GM23338 (cell line): ENCODE results near the gene ZCCHC9. TPM values are rescaled to one million over a fixed set of nuclear protein-coding genes. Genes with fewer than 3 reads are reported as not detected.
"Not testable (repeated sequence)": the region's sequence is repeated elsewhere in the genome, so short reads cannot be mapped to it uniquely, and the experiment has no call there.

ENCODE experiments used
- ATAC-seq: fragments of 200-7000 bp; cut with Tn5 transposase; 3 replicates; pipeline ENCODE4 v1.9.1; 2020
- DNase-seq: peaks from one replicate; pipeline ENCODE4 v3.0.0-alpha.2; 2015; ENCODE audit warnings: low spot score
- H2AFZ ChIP-seq: fragments of 200-600 bp; sonication (generic); 2 replicates; pipeline ENCODE4 v1.8.0; 2016; ENCODE audit warnings: antibody characterized with exemption, mild to moderate bottlenecking, moderate library complexity
- H3F3A ChIP-seq: fragments of 200-600 bp; sonication (generic); replicated peaks from 2 replicates; pipeline ENCODE4 v1.8.0; 2017; ENCODE audit warnings: antibody characterized with exemption, mixed run types, low read depth
- H3K27ac ChIP-seq: fragments of 200-600 bp; sonication (generic); 2 replicates; pipeline ENCODE4 v1.6.1; 2016; ENCODE audit warnings: low read depth
- H3K27me3 ChIP-seq: fragments of 200-600 bp; sonication (generic); 2 replicates; pipeline ENCODE4 v1.8.0; 2016; ENCODE audit warnings: mild to moderate bottlenecking, mixed run types, moderate library complexity; ENCODE audit not compliant: insufficient read depth
- H3K36me3 ChIP-seq: fragments of 200-600 bp; sonication (generic); 2 replicates; pipeline ENCODE4 v1.8.0; 2016; ENCODE audit warnings: mild to moderate bottlenecking; ENCODE audit not compliant: insufficient read depth
- H3K4me1 ChIP-seq: fragments of 200-600 bp; sonication (generic); 2 replicates; pipeline ENCODE4 v1.8.0; 2016; ENCODE audit warnings: mild to moderate bottlenecking, moderate library complexity; ENCODE audit not compliant: insufficient read depth
- H3K4me2 ChIP-seq: fragments of 200-600 bp; sonication (generic); 2 replicates; pipeline ENCODE4 v1.7.1; 2017; ENCODE audit warnings: mixed run types
- H3K4me3 ChIP-seq: fragments of 200-600 bp; sonication (generic); 2 replicates; pipeline ENCODE4 v1.6.1; 2016; ENCODE audit warnings: mixed run types
- H3K79me2 ChIP-seq: fragments of 200-600 bp; sonication (generic); replicated peaks from 2 replicates; pipeline ENCODE4 v1.8.0; 2017; ENCODE audit warnings: mild to moderate bottlenecking; ENCODE audit not compliant: insufficient read depth
- H3K9me2 ChIP-seq: fragments of 200-600 bp; sonication (generic); 2 replicates; pipeline ENCODE4 v1.8.0; 2017; ENCODE audit not compliant: insufficient read depth
- H4K20me1 ChIP-seq: fragments of 200-600 bp; sonication (generic); replicated peaks from 2 replicates; pipeline ENCODE4 v1.8.0; 2017; ENCODE audit warnings: mild to moderate bottlenecking; ENCODE audit not compliant: insufficient read depth
- H3K27ac Mint-ChIP-seq: 2 replicates; pipeline ENCODE4 v1.8.0; 2020; ENCODE audit warnings: inconsistent platforms, mild to moderate bottlenecking, moderate library complexity, mixed read lengths
- H3K27me3 Mint-ChIP-seq: 3 replicates; pipeline ENCODE4 v1.8.0; 2022; ENCODE audit warnings: low read depth, mild to moderate bottlenecking, moderate library complexity, mixed read lengths, inconsistent platforms; ENCODE audit not compliant: insufficient read depth, poor library complexity
- H3K36me3 Mint-ChIP-seq: 3 replicates; pipeline ENCODE4 v1.8.0; 2021; ENCODE audit warnings: low read depth, mild to moderate bottlenecking, inconsistent platforms, moderate library complexity, mixed read lengths
- H3K4me1 Mint-ChIP-seq: 3 replicates; pipeline ENCODE4 v1.8.0; 2020; ENCODE audit warnings: mild to moderate bottlenecking, inconsistent platforms, mixed read lengths
- H3K4me3 Mint-ChIP-seq: 3 replicates; pipeline ENCODE4 v1.8.0; 2021; ENCODE audit warnings: moderate library complexity, mild to moderate bottlenecking, inconsistent platforms, mixed read lengths
- H3K9me3 Mint-ChIP-seq: 3 replicates; pipeline ENCODE4 v1.8.0; 2020; ENCODE audit warnings: moderate library complexity, mild to moderate bottlenecking, inconsistent platforms, mixed read lengths
- CREB1 ChIP-seq: fragments of 250-450 bp; sonication (Bioruptor Pico); IDR thresholded peaks from 2 replicates; pipeline ENCODE4 v1.5.0; 2020; ENCODE audit warnings: low read depth, mild to moderate bottlenecking, moderate library complexity
- ETS1 ChIP-seq: IDR thresholded peaks from 2 replicates; pipeline ENCODE4 v1.6.1; 2016; ENCODE audit warnings: antibody characterized with exemption
- EZH2 ChIP-seq: fragments of 200-600 bp; sonication (generic); IDR thresholded peaks from one replicate; pipeline ENCODE4 v1.8.0; 2017; ENCODE audit warnings: antibody characterized with exemption, mild to moderate bottlenecking, low read depth; ENCODE audit not compliant: unreplicated experiment
- JUNB ChIP-seq: IDR thresholded peaks from one replicate; pipeline ENCODE4 v1.6.1; 2016; ENCODE audit warnings: antibody characterized with exemption; ENCODE audit not compliant: unreplicated experiment
- REST ChIP-seq: IDR thresholded peaks from one replicate; pipeline ENCODE4 v1.6.1; 2018; ENCODE audit warnings: antibody characterized with exemption; ENCODE audit not compliant: unreplicated experiment
- polyA plus RNA-seq: library from polyadenylated mRNA; unstranded; fragments of >200 nt; fragmentation: Nextera tagmentation; extraction: Ambion mirVana; gene quantifications from 2 replicates; pipeline ENCODE4 v1.2.1, GENCODE V29; 2016
- total RNA-seq: library from RNA; depleted of rRNA; stranded (reverse); fragments of >200 nt; shearing (Covaris generic); gene quantifications from 2 replicates; pipeline ENCODE4 v1.2.3, GENCODE V29; 2014
- TF ChIP-seq, protein P1 (sequence below): fragments of 250-450 bp; sonication (Bioruptor Pico); IDR thresholded peaks from 2 replicates; pipeline ENCODE4 v1.5.0; 2020; ENCODE audit warnings: mild to moderate bottlenecking, moderate library complexity

Gene ZCCHC9
- total and polyA plus RNA-seq, 2 experiments from 2014 or later = 31.1 to 48.7 TPM

GRCh38 chr5:81270394-81271027 lies 30.9 kb upstream of the ZCCHC9 start:
- peak; percentile 66 for DNase-seq
- not testable (repeated sequence) for H3K36me3 ChIP-seq, H3K9me2 ChIP-seq, H2AFZ ChIP-seq, H4K20me1 ChIP-seq, H3K27me3 Mint-ChIP-seq, H3K4me3 ChIP-seq, H3K4me3 Mint-ChIP-seq, H3K27me3 ChIP-seq, H3F3A ChIP-seq
- Mint-ChIP-seq H3K4me1 (peaks cover 17% of the 10 kb centered on the region), H3K27ac (peak overlapping the region; percentile 45), H3K36me3 (peaks cover 18% of the 10 kb centered on the region; the same call in 2 of the 3 replicates), H3K9me3 (peaks cover 15% of the 10 kb centered on the region)
- Histone ChIP-seq H3K79me2 (peaks cover 83% of the 10 kb centered on the region), H3K4me1 (peaks cover 30% of the 10 kb centered on the region), H3K4me2 (peak overlapping the region; percentile 22), H3K27ac (peak overlapping the region; percentile 72; the same call in 1 of the 2 replicates)
- ATAC-seq = peak; percentile 87

DNA sequence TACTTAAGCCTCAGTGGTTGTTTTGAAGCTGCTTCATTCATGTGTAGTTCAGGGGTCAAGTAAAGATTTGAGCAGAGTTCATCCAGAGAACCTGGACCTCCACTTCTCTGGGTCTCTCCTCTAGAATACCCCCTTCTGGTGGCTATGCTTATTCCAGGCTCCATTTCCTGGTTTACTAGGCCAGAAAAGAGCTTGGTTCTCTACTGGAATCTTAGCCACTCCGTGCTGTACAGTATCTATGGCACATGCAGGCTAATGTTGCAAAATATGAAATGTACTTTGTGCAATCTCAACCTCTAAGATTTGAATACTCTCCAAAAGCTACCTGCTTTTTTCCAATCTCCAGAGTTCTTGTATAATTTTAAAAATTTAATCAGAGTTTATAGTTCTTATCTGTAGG lies 17.4 kb upstream of the ZCCHC9 start:
- H3K36me3 ChIP-seq = no peaks in the 10 kb centered on the region
- no peaks in the 10 kb centered on the region for H3F3A ChIP-seq
- ATAC-seq (no peak), DNase-seq (no peak)
- Mint-ChIP-seq H3K27me3 (no peaks in the 10 kb centered on the region), H3K4me3 (no peak overlapping the region), H3K36me3 (peaks cover 28% of the 10 kb centered on the region), H3K9me3 (peaks cover 16% of the 10 kb centered on the region; the same call in 2 of the 3 replicates), H3K4me1 (no peaks in the 10 kb centered on the region), H3K27ac (no peak overlapping the region)
- H3K27ac ChIP-seq = no peak overlapping the region
- TF ChIP-seq CREB1 = no peak
- TF ChIP-seq ETS1 = no peak
- TF ChIP-seq EZH2 = no peak
- TF ChIP-seq JUNB = no peak
- TF ChIP-seq, protein P1, sequence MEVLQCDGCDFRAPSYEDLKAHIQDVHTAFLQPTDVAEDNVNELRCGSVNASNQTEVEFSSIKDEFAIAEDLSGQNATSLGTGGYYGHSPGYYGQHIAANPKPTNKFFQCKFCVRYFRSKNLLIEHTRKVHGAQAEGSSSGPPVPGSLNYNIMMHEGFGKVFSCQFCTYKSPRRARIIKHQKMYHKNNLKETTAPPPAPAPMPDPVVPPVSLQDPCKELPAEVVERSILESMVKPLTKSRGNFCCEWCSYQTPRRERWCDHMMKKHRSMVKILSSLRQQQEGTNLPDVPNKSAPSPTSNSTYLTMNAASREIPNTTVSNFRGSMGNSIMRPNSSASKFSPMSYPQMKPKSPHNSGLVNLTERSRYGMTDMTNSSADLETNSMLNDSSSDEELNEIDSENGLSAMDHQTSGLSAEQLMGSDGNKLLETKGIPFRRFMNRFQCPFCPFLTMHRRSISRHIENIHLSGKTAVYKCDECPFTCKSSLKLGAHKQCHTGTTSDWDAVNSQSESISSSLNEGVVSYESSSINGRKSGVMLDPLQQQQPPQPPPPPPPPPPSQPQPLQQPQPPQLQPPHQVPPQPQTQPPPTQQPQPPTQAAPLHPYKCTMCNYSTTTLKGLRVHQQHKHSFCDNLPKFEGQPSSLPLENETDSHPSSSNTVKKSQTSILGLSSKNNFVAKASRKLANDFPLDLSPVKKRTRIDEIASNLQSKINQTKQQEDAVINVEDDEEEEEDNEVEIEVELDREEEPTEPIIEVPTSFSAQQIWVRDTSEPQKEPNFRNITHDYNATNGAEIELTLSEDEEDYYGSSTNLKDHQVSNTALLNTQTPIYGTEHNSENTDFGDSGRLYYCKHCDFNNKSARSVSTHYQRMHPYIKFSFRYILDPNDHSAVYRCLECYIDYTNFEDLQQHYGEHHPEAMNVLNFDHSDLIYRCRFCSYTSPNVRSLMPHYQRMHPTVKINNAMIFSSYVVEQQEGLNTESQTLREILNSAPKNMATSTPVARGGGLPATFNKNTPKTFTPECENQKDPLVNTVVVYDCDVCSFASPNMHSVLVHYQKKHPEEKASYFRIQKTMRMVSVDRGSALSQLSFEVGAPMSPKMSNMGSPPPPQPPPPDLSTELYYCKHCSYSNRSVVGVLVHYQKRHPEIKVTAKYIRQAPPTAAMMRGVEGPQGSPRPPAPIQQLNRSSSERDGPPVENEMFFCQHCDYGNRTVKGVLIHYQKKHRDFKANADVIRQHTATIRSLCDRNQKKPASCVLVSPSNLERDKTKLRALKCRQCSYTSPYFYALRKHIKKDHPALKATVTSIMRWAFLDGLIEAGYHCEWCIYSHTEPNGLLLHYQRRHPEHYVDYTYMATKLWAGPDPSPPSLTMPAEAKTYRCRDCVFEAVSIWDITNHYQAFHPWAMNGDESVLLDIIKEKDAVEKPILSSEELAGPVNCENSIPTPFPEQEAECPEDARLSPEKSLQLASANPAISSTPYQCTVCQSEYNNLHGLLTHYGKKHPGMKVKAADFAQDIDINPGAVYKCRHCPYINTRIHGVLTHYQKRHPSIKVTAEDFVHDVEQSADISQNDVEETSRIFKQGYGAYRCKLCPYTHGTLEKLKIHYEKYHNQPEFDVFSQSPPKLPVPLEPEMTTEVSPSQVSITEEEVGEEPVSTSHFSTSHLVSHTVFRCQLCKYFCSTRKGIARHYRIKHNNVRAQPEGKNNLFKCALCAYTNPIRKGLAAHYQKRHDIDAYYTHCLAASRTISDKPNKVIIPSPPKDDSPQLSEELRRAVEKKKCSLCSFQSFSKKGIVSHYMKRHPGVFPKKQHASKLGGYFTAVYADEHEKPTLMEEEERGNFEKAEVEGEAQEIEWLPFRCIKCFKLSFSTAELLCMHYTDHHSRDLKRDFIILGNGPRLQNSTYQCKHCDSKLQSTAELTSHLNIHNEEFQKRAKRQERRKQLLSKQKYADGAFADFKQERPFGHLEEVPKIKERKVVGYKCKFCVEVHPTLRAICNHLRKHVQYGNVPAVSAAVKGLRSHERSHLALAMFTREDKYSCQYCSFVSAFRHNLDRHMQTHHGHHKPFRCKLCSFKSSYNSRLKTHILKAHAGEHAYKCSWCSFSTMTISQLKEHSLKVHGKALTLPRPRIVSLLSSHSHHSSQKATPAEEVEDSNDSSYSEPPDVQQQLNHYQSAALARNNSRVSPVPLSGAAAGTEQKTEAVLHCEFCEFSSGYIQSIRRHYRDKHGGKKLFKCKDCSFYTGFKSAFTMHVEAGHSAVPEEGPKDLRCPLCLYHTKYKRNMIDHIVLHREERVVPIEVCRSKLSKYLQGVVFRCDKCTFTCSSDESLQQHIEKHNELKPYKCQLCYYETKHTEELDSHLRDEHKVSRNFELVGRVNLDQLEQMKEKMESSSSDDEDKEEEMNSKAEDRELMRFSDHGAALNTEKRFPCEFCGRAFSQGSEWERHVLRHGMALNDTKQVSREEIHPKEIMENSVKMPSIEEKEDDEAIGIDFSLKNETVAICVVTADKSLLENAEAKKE (CRISPR knock-in tag) = no peak
- no peak for TF ChIP-seq REST
- no peaks in the 10 kb centered on the region for H3K9me2 ChIP-seq
- H3K27me3 ChIP-seq = no peaks in the 10 kb centered on the region
- no peak overlapping the region for H2AFZ ChIP-seq
- H3K4me3 ChIP-seq = no peak overlapping the region
- no peaks in the 10 kb centered on the region for H3K4me1 ChIP-seq
- no peak overlapping the region for H3K4me2 ChIP-seq
- H4K20me1 ChIP-seq = peaks cover 1% of the 10 kb centered on the region
- peaks cover 86% of the 10 kb centered on the region for H3K79me2 ChIP-seq
